Stimulated activated CD4-positive, alpha-beta T cell treated with anti-CD3 and anti-CD28 coated beads, Interleukin-12 subunit alpha, Interleukin-12 subunit beta, amount 100 ng/mL, for 24 hours (primary cell): ENCODE results near the gene ATP1B4.
"Not testable (repeated sequence)": the region's sequence is repeated elsewhere in the genome, so short reads cannot be mapped to it uniquely, and the experiment has no call there.

Experiments
- DNase-seq, 2 experiments: peaks; one replicate each; pipeline ENCODE4 v3.0.0-alpha.2; 2020; ENCODE audit warnings: low read depth in 2 of 2

ATP1B4 gene

DNA sequence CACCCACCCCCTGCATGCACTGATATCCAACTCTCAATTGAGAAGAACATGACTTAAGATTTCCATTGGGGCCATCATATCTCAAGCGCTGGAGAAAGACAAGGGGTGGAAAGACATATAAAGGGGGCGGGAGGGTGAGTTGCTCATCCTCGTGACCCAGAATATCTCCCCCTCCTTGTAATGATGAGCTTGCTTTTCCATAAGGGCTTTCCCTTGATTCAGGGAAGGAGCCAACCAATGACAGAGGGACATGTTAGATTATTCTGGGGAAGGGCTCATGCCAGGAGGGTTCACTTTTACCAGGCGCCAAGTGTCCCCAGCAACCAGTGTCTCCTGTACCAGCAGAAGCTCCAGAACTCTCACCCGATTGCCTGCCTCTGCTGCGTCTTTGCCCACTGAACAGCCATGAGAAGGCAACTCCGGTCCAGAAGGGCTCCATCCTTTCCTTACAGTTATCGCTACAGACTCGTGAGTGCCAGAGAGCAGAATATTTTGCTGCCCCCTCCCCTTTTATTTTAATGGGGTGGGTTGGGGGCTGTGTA lies at the start of gene ATP1B4:
Gene ATP1B4 (plus strand): TSS at position 326 of the 542 bp plus-strand sequence. CDS start 80 bp downstream, at position 406.
- no peak for DNase-seq

DNA sequence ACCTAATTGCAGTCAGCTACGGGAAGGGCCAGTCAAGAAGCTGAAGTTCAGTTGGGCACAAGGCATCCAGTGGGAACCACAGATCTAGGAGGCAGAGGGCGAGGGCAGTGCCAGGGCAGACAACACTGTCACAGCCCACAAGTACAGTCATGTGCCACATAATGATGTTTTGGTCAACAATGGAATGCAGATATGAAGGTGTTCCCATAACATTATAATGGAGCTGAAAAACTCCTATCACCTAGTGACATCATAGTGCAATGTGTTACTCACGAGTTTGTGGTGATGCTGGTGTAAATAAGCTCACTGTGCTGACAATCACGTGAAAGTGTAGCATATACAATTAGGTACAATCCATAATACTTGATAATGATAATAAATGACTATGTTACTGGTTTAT lies 46.1 kb upstream of the ATP1B4 start:
- DNase-seq = no peak

DNA sequence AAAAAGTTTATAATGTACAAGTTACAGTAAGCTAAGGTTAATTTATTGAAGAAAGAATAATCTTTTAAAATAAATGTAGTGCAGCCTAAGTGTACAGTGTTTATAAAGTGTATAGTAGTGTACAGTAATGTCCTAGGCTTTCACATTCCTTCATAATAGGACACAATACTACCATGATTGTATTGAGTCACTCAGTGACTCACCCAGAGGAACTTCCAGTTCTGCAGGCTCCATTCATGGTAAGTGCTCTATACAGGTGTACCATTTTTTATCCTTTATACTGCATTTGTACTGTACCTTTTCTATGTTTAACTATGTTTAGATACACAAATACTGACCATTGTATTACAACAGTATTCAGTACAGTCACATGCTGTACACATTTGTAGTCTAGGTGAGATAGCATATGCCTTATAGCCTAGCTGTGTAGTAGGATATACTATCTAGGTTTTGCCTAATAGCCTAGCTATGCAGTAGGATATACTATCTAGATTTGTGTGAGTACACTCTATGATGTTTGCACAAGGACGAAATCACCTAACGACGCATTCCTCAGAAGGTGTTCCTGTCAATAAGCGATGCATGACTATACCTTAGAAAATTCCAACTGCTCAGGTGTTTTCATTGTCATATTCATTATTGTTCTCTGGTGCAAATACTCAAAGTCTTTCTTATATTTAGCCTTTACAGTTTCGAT lies 45.2 kb upstream of the ATP1B4 start:
- DNase-seq = no peak

DNA sequence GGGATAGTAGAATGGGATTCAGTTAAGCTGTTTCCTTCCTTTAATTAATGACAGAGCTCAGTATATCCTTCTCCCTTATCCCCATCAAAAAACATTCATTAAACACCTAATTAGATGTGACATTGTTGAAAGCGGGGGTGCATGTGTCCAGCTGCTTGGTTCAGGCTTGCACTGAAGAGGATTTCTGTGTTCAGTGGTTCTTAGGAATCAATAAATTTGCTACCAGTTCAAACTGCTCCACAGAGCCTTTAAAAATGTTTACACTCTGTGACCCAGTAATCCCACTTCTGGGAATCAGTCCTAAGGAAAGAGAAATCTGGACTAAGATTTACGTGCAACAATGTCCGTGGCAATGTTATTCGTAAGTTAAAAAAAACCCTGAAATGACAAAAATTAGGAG lies 43.5 kb upstream of the ATP1B4 start:
- DNase-seq = no peak

DNA sequence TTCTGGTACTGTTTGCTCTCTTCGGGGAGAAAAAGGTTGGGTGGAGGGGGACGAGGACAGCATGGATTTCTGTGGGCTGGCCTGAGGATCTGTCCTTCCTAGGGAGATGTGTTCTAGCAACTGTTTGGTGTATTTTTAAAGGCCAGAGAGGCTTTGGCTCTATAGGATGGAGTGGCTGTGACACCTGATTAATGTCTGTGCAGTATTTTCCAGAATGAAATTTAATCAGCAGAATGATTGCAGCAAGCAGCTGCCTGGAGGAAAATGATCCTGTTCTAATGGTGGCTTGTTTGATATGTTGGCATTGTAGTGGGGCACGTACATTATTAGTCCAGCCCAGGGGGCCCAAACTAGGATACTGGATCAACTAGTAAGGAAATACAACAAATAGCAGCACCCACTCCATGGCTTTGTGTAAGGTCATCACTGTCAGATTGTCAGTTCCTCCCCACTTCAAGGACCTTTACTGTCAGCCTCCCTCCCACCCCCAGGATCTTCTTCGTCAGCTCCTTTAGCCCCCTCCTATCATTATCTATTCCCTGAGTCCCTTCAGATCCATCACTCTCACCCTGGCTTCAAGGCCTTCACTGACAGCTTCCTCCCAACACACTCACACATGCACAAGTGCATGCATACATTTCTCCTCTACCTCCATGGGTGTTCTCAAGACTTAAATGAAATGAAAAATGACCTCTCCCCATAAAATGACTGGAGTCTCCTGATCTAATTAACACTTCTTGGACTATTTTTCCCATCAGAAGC lies 40.2 kb upstream of the ATP1B4 start:
- DNase-seq = no peak

DNA sequence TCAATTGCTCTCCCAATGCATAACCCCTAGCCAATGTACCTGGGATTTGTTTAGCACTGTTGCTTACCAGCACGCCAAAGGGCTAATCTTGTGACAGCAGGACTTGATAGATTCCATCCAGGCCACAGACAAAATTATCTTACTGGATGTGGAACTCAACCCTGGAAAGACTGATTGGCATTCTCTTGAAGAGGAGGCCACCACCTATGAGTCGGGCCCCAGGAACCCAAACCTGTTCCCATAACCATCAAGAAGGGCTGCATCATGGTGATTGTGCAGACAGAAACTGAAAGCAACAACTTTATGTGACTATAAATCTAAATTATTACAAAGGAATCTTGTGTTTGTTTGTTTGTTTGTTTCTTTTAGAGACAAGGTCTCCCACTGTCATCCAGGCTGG lies 30.8 kb upstream of the ATP1B4 start:
- DNase-seq = no peak

DNA sequence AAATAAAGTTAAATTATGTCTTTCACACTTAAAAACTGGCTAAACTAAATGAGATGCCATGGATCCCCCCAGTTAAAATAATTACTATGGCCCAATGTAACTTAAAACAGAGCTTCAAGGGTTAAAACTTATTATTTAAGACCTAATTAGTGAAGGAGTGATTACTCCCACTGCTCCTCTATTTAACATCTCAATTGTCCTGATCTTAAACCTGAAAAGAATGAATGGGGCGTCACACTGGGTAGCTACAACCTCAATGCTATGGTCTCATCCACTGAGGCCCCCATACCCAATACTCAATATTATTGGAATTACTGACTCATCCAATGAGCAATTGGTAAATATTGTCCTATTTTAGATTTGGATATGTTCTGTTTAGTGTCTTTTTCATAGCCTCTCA lies 29.5 kb upstream of the ATP1B4 start:
- no peak for DNase-seq

DNA sequence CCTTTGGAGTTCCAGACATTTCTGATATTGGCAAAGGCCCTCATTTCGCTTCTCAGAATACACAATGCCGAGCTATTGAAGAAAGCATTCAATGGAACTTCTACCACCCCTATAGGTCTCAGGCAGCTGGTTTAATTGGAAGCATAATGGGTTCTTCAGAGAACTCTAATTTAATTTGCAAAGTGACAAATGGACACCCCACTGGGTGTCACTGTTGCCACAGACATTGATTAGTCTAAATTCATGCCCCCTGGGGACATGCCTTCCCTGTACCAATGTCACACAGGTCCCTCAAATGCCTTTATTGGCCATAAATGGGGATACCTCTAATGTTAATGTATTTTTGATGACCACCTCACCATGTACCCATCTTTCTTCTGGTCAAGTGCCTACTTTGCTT lies 27.7 kb upstream of the ATP1B4 start:
- no peak for DNase-seq

DNA sequence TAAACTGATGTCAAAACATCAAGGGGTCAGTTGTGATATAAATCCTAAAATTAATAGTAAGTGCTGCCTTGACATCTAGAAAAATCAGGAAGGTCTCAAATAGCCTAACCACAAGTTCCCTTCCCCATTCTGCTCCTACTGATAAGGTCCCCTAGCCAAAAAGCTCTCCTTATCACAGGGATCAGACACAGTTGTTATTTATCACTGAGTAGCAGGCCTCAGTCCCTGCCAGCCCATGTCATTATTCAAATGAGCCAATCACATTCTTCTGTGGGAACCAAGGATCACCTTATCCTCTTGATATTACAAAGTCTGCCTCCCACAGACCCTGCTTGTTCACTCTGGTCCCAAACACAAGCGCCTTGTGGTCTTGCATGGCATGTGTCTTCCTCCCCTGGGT lies 27.3 kb upstream of the ATP1B4 start:
- no peak for DNase-seq

DNA sequence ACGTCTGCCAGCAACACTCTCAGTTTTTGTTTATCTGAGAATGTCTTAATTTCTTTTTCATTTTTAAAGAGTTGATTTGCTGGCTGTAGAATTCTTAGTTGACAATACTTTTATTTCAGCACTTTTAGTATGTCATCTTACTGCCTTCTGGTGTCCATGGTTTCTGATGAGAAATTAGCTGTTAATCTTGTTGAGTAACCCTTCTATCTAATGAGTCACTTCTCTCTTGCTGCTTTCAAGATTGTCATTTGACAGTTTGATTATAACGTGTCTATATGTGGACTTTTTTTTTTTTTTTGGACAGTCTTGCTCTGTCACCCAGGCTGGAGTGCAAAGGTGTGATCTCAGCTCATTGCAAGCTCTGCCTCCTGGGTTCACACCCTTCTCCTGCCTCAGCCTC lies 26.6 kb upstream of the ATP1B4 start:
- DNase-seq = no peak

DNA sequence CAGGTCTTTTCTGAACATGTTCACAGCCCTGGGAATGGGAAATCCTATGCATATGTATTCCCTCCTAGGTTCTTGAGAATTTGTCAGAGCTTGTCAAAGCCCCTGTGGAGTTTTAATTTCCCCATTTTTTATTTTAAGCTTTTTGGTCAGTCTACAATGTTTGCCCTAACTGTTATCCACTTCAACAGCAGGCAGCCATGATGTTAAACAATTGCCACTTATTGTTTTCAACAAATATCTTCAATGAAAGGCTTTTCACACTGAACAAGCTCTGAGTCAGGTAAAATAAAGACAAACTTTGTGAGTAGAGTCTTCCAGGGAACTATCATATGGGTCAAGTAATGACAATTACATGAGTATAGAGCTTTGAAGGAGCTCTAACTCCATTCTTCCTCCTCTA lies 25.0 kb upstream of the ATP1B4 start:
- DNase-seq = no peak

DNA sequence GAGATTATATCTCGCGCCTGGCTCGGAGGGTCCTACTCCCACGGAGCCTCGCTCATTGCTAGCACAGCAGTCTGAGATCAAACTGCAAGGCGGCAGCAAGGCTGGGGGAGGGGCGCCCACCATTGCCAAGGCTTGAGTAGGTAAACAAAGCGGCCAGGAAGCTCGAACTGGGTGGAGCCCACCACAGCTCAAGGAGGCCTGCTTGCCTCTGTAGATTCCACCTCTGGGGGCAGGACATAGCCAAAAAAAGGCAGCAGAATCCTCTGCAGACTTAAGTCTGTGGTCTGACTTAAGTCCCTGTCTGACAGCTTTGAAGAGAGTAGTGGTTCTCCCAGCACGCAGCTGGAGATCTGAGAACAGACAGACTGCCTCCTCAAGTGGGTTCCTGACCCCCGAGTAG lies 17.3 kb upstream of the ATP1B4 start:
- DNase-seq = not testable (repeated sequence)

DNA sequence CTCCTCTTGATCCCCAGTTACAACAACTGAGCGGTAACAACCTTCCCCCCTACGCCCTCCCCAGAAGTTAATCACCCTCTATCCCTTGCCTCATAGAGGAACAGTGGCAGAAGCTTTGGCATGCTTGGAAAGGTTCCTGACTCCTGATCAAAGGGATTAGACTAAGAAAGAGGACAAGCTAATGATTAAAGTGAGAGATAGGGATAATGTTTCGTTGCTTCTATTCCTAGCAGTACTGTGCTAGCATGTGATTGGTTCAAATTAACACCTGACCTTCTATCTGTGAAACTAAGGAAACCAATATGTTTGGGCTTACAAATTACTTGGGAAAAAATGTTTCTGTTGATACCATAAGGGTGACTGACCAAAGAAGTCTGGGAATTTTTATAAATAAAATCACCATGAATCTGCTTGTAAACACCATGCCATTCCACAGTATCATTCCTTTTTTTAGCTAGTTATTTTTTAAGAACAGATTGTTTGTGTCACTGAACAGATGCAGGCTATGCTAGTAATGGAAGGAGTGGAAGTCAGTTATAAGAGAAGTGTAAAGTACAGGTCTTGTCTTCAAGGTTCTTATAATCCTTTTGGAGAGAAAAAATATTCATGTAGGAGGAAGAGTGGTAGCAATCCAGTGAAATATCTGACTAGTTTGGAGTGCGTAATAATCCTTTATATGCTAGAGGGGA lies 11.3 kb upstream of the ATP1B4 start:
- DNase-seq = no peak

DNA sequence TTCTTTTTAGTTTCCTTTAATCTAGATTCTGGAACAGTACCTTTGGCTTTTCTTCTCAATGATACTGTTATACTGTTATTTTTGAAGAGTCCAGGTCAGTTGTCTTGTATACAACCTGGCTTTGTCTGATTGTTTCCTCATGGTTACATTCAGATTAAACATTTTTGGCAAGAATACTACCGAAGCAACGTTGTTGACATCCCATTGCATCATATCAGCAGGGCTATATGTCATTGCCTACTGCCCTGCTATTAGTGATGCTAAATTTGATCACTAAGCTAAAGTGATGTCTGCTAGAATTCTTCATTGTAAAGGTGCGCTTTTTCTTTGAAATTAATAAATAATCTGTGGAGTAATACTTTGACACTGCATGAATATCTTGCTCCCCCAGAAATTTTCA lies 5.8 kb upstream of the ATP1B4 start:
- DNase-seq = no peak

DNA sequence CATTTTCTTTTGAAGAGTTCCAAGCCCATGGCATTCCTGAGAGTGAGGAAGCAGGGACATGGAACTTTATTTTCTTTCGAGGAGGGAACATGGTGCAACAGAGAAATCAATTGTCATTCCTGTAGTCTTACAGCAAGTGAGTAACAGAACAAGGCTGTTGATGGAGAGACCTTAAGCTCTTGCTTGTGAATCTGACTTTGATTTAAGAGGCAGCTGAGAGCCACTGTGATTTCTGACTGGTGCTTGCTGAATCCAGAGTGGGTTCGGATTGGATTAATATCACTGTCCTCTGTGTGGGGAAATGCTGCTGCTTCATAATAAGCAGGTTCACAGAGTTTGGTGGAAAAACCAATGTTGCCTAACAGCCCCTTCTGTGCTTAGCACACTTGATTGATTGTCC lies 4.7 kb upstream of the ATP1B4 start:
- no peak for DNase-seq

DNA sequence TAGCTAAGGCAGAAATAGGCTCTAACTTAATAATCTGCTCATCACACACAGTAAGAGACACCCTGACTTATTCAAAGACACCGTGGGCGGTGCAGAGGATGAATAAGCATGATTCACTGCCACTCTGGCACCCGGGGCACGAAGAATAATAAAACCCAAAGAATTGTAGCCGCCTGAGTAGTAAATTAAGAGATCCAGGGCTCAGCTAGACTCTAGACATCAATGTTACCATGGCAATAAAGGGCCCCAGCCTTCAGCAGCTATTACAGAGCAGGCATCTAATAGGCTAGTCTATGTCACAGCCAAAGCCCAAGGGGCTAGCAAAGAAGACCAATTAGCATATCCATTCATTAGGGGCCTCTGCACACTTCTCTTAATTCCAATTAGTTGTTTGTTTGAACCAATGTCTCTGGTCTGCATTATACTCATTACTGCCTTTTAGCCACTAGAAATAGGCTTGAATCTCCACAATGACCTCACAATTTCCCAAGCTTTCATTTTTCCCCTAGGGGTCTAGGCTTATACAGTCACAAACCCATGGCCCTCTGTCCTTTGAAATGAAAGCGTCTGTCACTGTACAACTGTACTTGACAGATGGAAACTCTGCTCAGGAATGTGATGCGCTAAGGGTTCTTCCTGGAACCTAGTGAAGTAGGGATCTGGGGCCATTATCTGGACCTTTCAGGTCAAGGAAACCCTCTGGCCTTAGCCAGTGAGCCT lies 3.0 kb upstream of the ATP1B4 start:
- peak in 1 of 2 experiments; percentile 6 for DNase-seq

DNA sequence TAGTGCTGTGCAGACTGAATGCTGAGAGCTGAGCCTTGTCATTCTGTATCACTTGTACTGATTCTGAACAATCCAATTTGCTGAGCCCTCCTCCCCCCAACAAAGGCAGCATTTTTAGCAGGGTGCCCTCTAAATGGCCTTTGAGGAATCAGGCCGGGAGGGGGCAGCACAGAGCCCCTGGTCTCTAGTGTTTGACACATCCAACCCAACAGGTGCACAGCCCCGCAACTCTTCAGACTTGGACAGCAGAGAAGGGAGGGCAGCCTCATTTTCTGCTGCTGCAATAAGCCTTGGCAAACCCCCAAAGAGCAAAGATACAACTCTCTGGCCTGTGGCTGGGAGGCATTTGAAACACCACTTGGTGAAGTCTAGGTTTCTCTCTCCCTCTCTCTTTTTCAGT lies 3.4 kb downstream of the ATP1B4 start:
- DNase-seq = peak in 1 of 2 experiments; percentile 39

DNA sequence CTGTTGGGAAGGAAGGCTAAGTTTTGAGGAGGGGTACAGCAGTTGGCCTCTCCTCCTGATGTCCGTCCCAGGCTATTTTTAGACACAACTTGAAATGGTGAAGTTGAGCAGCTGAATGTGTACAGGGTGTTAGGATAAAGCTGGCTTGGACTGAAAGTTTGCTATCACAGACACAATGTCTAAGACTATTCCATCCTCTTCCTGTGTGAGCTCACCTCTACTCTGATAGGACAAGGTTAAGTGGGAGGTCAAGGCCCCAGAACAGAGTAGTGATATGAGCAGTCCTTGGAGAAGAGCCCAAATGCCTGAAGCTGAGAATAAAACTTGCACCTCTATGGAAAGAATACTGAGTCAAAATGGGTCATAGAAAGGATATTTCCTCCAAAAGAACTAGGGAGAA lies 4.1 kb downstream of the ATP1B4 start:
- DNase-seq = no peak

DNA sequence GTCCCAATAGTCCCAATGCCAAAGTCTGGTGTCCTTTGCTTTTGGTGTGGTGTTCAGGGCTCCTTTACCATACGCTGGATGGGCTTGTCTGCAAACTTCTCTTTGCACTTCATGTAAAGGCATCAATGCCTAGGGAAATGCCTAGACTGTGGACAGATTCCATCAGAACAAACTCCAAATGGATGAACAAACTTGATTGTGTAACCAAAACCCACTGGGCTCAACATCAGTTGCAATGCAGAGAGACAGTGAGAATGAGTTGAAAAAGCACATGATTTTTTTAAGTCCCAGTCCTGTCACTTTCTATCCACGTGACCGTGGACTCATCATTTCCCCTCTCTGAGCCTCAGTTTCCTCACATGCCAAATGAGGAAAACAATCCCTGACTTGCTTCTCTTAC lies 4.9 kb downstream of the ATP1B4 start:
- DNase-seq = no peak

DNA sequence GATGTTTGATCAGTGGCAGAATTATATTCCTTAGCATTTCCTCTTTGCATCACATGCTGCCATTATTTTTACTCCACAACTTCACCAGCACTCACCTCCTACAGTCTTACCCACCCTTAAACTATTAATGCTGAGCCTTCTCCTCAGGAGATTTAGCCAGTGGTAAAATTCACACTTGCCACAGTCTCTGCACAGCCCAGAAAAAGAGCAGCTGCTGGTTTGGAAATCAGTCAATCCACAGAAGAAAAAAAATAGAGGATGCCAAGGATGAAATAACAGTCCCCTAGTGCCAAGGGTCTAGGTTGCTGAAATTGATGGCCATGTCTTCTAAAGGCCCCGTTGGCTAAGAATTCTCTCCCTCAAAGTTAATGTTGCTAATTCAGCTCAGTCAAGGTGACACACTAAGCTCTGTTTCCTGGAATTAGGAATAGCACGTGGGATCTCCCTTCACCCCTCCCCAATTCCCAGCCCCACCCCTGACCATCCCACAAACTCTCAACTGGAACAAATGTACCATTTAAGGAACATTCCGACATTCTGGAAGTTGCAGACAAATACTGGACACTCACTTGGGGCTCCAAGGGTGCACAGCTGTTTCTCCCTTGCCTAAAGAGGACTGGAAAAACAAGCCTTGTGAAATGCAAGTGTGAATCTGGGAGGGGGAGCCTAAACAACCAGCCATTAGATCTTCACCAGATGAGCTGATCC lies 5.7 kb downstream of the ATP1B4 start:
- no peak for DNase-seq

DNA sequence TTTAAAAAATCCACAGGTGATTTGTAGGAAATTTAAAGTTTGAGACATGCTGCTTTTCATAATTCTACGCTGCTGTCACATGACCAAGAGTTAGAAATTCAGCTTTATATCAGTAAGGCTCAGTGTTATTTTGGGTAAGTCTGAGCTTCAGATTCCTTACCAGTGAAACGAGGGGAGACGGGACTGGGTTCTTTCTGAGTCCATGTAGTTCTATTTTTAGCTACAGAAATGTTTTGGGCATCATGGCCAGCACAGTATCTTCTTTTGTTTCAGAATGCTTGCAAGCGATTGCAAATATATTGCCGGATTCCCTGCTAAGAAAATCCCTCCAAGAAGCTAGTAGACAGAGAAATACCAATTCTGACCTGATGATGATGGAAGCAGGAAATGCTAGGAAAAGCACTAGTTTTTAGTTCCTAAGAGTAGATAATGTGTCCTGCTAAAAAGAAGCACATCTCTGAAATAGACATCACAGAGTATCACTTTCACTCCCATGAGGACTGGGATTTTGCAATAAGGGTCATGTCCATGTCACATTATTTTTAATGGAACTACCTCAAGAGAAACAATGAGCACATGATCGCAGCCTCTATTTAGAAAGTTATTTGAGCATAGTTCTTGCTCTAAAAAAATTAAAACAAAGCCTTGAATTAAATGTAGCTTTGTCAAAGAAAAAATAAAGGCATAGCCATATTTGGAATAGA lies 10.9 kb downstream of the ATP1B4 start:
- DNase-seq = no peak
